ENCODE measurements around the gene ZNF593OS. TPM values are rescaled to one million over a fixed set of nuclear protein-coding genes. Genes with fewer than 3 reads are reported as not detected.
A peak's percentile ranks its signal among the peaks of the same experiment; 100 is the strongest.

ZNF593OS gene
- total RNA-seq, 1 experiment from 2014 or later, result not detected

- POLR2A ChIA-PET, result interaction anchor here (0.7 kb wide), 1 partner anchor 8 kb away, joined by 4 read pairs; no protein-coding TSS in a partner anchor
- H3K9me2 ChIP-seq (ENCODE audit: insufficient read depth), result 0 out of 2 replicates have a peak, but pooled peaks cover 3% of the 10 kb centered on the region
- TF ChIP-seq, protein P1, sequence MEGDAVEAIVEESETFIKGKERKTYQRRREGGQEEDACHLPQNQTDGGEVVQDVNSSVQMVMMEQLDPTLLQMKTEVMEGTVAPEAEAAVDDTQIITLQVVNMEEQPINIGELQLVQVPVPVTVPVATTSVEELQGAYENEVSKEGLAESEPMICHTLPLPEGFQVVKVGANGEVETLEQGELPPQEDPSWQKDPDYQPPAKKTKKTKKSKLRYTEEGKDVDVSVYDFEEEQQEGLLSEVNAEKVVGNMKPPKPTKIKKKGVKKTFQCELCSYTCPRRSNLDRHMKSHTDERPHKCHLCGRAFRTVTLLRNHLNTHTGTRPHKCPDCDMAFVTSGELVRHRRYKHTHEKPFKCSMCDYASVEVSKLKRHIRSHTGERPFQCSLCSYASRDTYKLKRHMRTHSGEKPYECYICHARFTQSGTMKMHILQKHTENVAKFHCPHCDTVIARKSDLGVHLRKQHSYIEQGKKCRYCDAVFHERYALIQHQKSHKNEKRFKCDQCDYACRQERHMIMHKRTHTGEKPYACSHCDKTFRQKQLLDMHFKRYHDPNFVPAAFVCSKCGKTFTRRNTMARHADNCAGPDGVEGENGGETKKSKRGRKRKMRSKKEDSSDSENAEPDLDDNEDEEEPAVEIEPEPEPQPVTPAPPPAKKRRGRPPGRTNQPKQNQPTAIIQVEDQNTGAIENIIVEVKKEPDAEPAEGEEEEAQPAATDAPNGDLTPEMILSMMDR (IDR thresholded peaks at IDR 0.05 in 2 of 3, conservative IDR thresholded peaks at IDR 0.05 in 1 of 3; ENCODE audit: borderline replicate concordance in 1 of 3, insufficient read depth in 1 of 3, low read depth in 2 of 3, low read length in 2 of 3), result no peak
- no peak for TF ChIP-seq SIN3A (IDR thresholded peaks at IDR 0.05; ENCODE audit: low read depth)
- no peak for TF ChIP-seq JUND (IDR thresholded peaks at IDR 0.05)
- no peak for TF ChIP-seq SRF (IDR thresholded peaks at IDR 0.05; ENCODE audit: low read depth)
- no peak for TF ChIP-seq ZNF274 (IDR thresholded peaks at IDR 0.05; ENCODE audit: low read depth, low read length)
- TF ChIP-seq RAD21 (IDR thresholded peaks at IDR 0.05; ENCODE audit: low read depth), result no peak
- no peak for TF ChIP-seq CEBPB (IDR thresholded peaks at IDR 0.05; ENCODE audit: low read depth)
- TF ChIP-seq EGR1 (IDR thresholded peaks at IDR 0.05; ENCODE audit: low read depth), result no peak
- no peak for TF ChIP-seq YY1 (IDR thresholded peaks at IDR 0.05; ENCODE audit: extremely low read depth, insufficient replicate concordance, low read depth, low read length)
- TF ChIP-seq EZH2 (IDR thresholded peaks at IDR 0.05), result no peak
- no peak for TF ChIP-seq FOSL1 (IDR thresholded peaks at IDR 0.05; ENCODE audit: low read depth)
- TF ChIP-seq TCF7L2 (IDR thresholded peaks at IDR 0.05; ENCODE audit: borderline replicate concordance, extremely low read depth, insufficient read depth, insufficient read length), result no peak
- no peak for TF ChIP-seq ZFX (IDR thresholded peaks at IDR 0.05)
- no peak for TF ChIP-seq MAX (IDR thresholded peaks at IDR 0.05)
- no peak for TF ChIP-seq POLR2A (IDR thresholded peaks at IDR 0.05; ENCODE audit: borderline replicate concordance, extremely low read depth, insufficient read depth, insufficient read length)
- no peak for TF ChIP-seq ELF1 (IDR thresholded peaks at IDR 0.05; ENCODE audit: borderline replicate concordance, low read depth)
- no peak for TF ChIP-seq EZH2phosphoT487 (IDR thresholded peaks at IDR 0.05; ENCODE audit: borderline replicate concordance)
- no peak for TF ChIP-seq CBX3 (IDR thresholded peaks at IDR 0.05; ENCODE audit: low read depth)
- no peak for TF ChIP-seq REST (IDR thresholded peaks at IDR 0.05; ENCODE audit: low read depth)
- RAD21 ChIA-PET (ENCODE audit: low non-redundant PET in 1 of 2, low total read pairs in 2 of 2, uncharacterized antibody in 2 of 2, unreplicated experiment in 2 of 2), result interaction anchor here (0.8 to 1.0 kb wide), 2 partner anchors 25 to 287 kb away, joined by 3 to 4 read pairs; no protein-coding TSS in a partner anchor
- H3K36me3 ChIP-seq (ENCODE audit: control insufficient read depth in 1 of 2, insufficient read depth in 2 of 2, low read length in 2 of 2), result no peaks in the 10 kb centered on the region
- no peak overlapping the region for H3K27ac ChIP-seq (ENCODE audit: low read depth, low read length)
- H3K27me3 ChIP-seq (ENCODE audit: insufficient read depth, low read length), result no peaks in the 10 kb centered on the region
- peaks cover 0 to 15% of the 10 kb centered on the region in 2 experiments; a peak in 2 of 4 replicates for H3K4me1 ChIP-seq (ENCODE audit: control insufficient read depth in 1 of 2, insufficient read depth in 2 of 2, low read length in 2 of 2)
- H3K4me3 ChIP-seq (replicated peaks in 1 of 2; ENCODE audit: low read depth in 1 of 2, low read length in 2 of 2), result no peak overlapping the region
- CTCF ChIA-PET, result interaction anchor here (0.9 kb wide), 1 partner anchor 15 kb away, joined by 3 read pairs; no protein-coding TSS in a partner anchor
- H3K9me3 ChIP-seq (ENCODE audit: control insufficient read depth in 1 of 2, insufficient read depth in 1 of 2, low read depth in 1 of 2, low read length in 2 of 2), result no peaks in the 10 kb centered on the region
- no peak overlapping the region for H3K9ac ChIP-seq (ENCODE audit: low read length)
- H3K79me2 ChIP-seq (ENCODE audit: insufficient read depth, low read length), result 0 out of 2 replicates have a peak, but pooled peaks cover 1% of the 10 kb centered on the region
- no peak for ATAC-seq
- H4K20me1 ChIP-seq (ENCODE audit: insufficient read depth), result no peaks in the 10 kb centered on the region
- H2AFZ ChIP-seq (ENCODE audit: low read depth, low read length, poor library complexity, severe bottlenecking), result peak overlapping the region; percentile 36
- H3K4me2 ChIP-seq (ENCODE audit: low read length), result no peak overlapping the region
- intact Hi-C loops (cut with micrococcal nuclease), result no loop called here
- no TSS peak for BruUV-seq (replicated peaks)
- DNase-seq (ENCODE audit: low read depth, low spot score), result no peak
These were observed 41.9 kb downstream of the ZNF593OS start for GRCh38 chr1:26129778-26130177.
